ENCODE data around the gene MINDY3.

Gene MINDY3

GRCh38 chr10:15871823-15872222 lies 11.5 kb upstream of the MINDY3 start:
- no peaks in the 10 kb centered on the region for H3K36me3 ChIP-seq (ENCODE audit: control insufficient read depth, low read length)
- H3K79me2 ChIP-seq (ENCODE audit: control insufficient read depth, low read length), result no peaks in the 10 kb centered on the region
- H3K27me3 ChIP-seq (ENCODE audit: control insufficient read depth, low read length), result peaks cover 17% of the 10 kb centered on the region
- no peak overlapping the region for H3K4me2 ChIP-seq (ENCODE audit: low read length)
- H3F3A ChIP-seq (ENCODE audit: control insufficient read depth, insufficient read depth), result no peaks in the 10 kb centered on the region
- H3K4me3 ChIP-seq (ENCODE audit: low read length), result no peak overlapping the region
- no peaks in the 10 kb centered on the region for H3K9me3 ChIP-seq (ENCODE audit: control insufficient read depth, insufficient read depth, low read length)
- H3K9me2 ChIP-seq (replicated peaks; ENCODE audit: control insufficient read depth, low read length), result no peaks in the 10 kb centered on the region
- no peak for TF ChIP-seq EZH2phosphoT487 (IDR thresholded peaks at IDR 0.05; ENCODE audit: borderline replicate concordance, low read length)
- TF ChIP-seq CTCF (IDR thresholded peaks at IDR 0.05; ENCODE audit: low read depth, low read length, poor library complexity, severe bottlenecking), result no peak
- no peaks in the 10 kb centered on the region for H3K4me1 ChIP-seq (ENCODE audit: control insufficient read depth, low read length)
- H4K20me1 ChIP-seq (ENCODE audit: control insufficient read depth, insufficient read depth, low read depth, low read length), result no peaks in the 10 kb centered on the region
- H3K27ac ChIP-seq (ENCODE audit: low read depth, low read length), result no peak overlapping the region

- Histone ChIP-seq H3K36me3 (ENCODE audit: control insufficient read depth, low read length) (no peaks in the 10 kb centered on the region), H4K20me1 (ENCODE audit: control insufficient read depth, insufficient read depth, low read depth, low read length) (no peaks in the 10 kb centered on the region), H3K27ac (ENCODE audit: low read depth, low read length) (no peak overlapping the region), H3K4me1 (ENCODE audit: control insufficient read depth, low read length) (no peaks in the 10 kb centered on the region), H3K4me3 (ENCODE audit: low read length) (no peak overlapping the region), H3F3A (ENCODE audit: control insufficient read depth, insufficient read depth) (no peaks in the 10 kb centered on the region), H3K4me2 (ENCODE audit: low read length) (no peak overlapping the region), H3K79me2 (ENCODE audit: control insufficient read depth, low read length) (no peaks in the 10 kb centered on the region), H3K9me3 (ENCODE audit: control insufficient read depth, insufficient read depth, low read length) (no peaks in the 10 kb centered on the region), H3K9me2 (replicated peaks; ENCODE audit: control insufficient read depth, low read length) (no peaks in the 10 kb centered on the region), H3K27me3 (ENCODE audit: control insufficient read depth, low read length) (peaks cover 28% of the 10 kb centered on the region)
- TF ChIP-seq EZH2phosphoT487 (IDR thresholded peaks at IDR 0.05; ENCODE audit: borderline replicate concordance, low read length) (no peak), CTCF (IDR thresholded peaks at IDR 0.05; ENCODE audit: low read depth, low read length, poor library complexity, severe bottlenecking) (no peak)
Measured at GRCh38 chr10:15869935-15870334, 9.6 kb upstream of the MINDY3 start.

GRCh38 chr10:15868006-15868405 lies 7.7 kb upstream of the MINDY3 start:
- Histone ChIP-seq H3K4me1 (ENCODE audit: control insufficient read depth, low read length) (no peaks in the 10 kb centered on the region), H3K9me3 (ENCODE audit: control insufficient read depth, insufficient read depth, low read length) (no peaks in the 10 kb centered on the region), H3K4me3 (ENCODE audit: low read length) (no peak overlapping the region), H3K36me3 (ENCODE audit: control insufficient read depth, low read length) (no peaks in the 10 kb centered on the region), H3K27ac (ENCODE audit: low read depth, low read length) (no peak overlapping the region), H3F3A (ENCODE audit: control insufficient read depth, insufficient read depth) (no peaks in the 10 kb centered on the region), H3K4me2 (ENCODE audit: low read length) (no peak overlapping the region), H3K79me2 (ENCODE audit: control insufficient read depth, low read length) (no peaks in the 10 kb centered on the region), H4K20me1 (ENCODE audit: control insufficient read depth, insufficient read depth, low read depth, low read length) (no peaks in the 10 kb centered on the region), H3K9me2 (replicated peaks; ENCODE audit: control insufficient read depth, low read length) (no peaks in the 10 kb centered on the region), H3K27me3 (ENCODE audit: control insufficient read depth, low read length) (peaks cover 28% of the 10 kb centered on the region)
- TF ChIP-seq CTCF (IDR thresholded peaks at IDR 0.05; ENCODE audit: low read depth, low read length, poor library complexity, severe bottlenecking), result no peak
- TF ChIP-seq EZH2phosphoT487 (IDR thresholded peaks at IDR 0.05; ENCODE audit: borderline replicate concordance, low read length), result no peak

GRCh38 chr10:15865304-15865703 lies 5.0 kb upstream of the MINDY3 start:
- Histone ChIP-seq H3K9me3 (ENCODE audit: control insufficient read depth, insufficient read depth, low read length) (no peaks in the 10 kb centered on the region), H3K4me2 (ENCODE audit: low read length) (no peak overlapping the region), H3K36me3 (ENCODE audit: control insufficient read depth, low read length) (no peaks in the 10 kb centered on the region), H3K27ac (ENCODE audit: low read depth, low read length) (no peak overlapping the region), H3K4me1 (ENCODE audit: control insufficient read depth, low read length) (peaks cover 9% of the 10 kb centered on the region), H3F3A (ENCODE audit: control insufficient read depth, insufficient read depth) (0 out of 2 replicates have a peak, but pooled peaks cover 3% of the 10 kb centered on the region), H3K79me2 (ENCODE audit: control insufficient read depth, low read length) (peaks cover 5% of the 10 kb centered on the region), H3K9me2 (replicated peaks; ENCODE audit: control insufficient read depth, low read length) (no peaks in the 10 kb centered on the region), H3K27me3 (ENCODE audit: control insufficient read depth, low read length) (peaks cover 27% of the 10 kb centered on the region), H3K4me3 (ENCODE audit: low read length) (no peak overlapping the region), H4K20me1 (ENCODE audit: control insufficient read depth, insufficient read depth, low read depth, low read length) (no peaks in the 10 kb centered on the region)
- TF ChIP-seq CTCF (IDR thresholded peaks at IDR 0.05; ENCODE audit: low read depth, low read length, poor library complexity, severe bottlenecking) (no peak), EZH2phosphoT487 (IDR thresholded peaks at IDR 0.05; ENCODE audit: borderline replicate concordance, low read length) (no peak)

Data from DOHH2 (cell line).